HG03558 (cell line): ENCODE measurements around the gene HOGA1.
"Not testable (repeated sequence)": the region's sequence is repeated elsewhere in the genome, so short reads cannot be mapped to it uniquely, and the experiment has no call there.

Experiments used
- ATAC-seq: cut with Tn5 transposase; IDR thresholded peaks from one replicate; pipeline ENCODE4 v1.9.1; 2021; ENCODE audit warnings: moderate number of reproducible peaks; ENCODE audit not compliant: unreplicated experiment; ENCODE audit errors: extremely low read depth

The HOGA1 gene

GRCh38 chr10:97642471-97643159 is 58.4 kb downstream of the HOGA1 start:
- ATAC-seq: not testable (repeated sequence)

- ATAC-seq: no peak
These were observed 59.3 kb downstream of the HOGA1 start for GRCh38 chr10:97643441-97643985.

- ATAC-seq: no peak
These were observed 60.7 kb downstream of the HOGA1 start for GRCh38 chr10:97644936-97645335.

GRCh38 chr10:97647556-97647955 is 63.4 kb downstream of the HOGA1 start:
- ATAC-seq: no peak

- peak; percentile 73 for ATAC-seq
These were observed 64.6 kb downstream of the HOGA1 start for GRCh38 chr10:97648562-97649404.

- not testable (repeated sequence) for ATAC-seq
These were observed 65.2 kb downstream of the HOGA1 start for GRCh38 chr10:97649405-97649750.

- no peak for ATAC-seq
These were observed 66.5 kb downstream of the HOGA1 start for GRCh38 chr10:97650726-97651125.

GRCh38 chr10:97651773-97652172 is 67.6 kb downstream of the HOGA1 start:
- ATAC-seq: no peak

GRCh38 chr10:97656777-97657176 is 72.6 kb downstream of the HOGA1 start:
- no peak for ATAC-seq

GRCh38 chr10:97659589-97659988 is 75.4 kb downstream of the HOGA1 start:
- no peak for ATAC-seq
